DMS153 (cell line): ENCODE results near the gene BMP7.
"Not testable (repeated sequence)": the region's sequence is repeated elsewhere in the genome, so short reads cannot be mapped to it uniquely, and the experiment has no call there.

Source experiments
- DNase-seq: peaks from one replicate; lab custom pipeline; 2025; lab: John Stamatoyannopoulos, UW

The BMP7 gene

GRCh38 chr20:57210911-57211280 is 55.5 kb downstream of the BMP7 start:
- DNase-seq, result no peak

- no peak for DNase-seq
Measured at GRCh38 chr20:57210054-57210910, 56.2 kb downstream of the BMP7 start.

- no peak for DNase-seq
Measured at GRCh38 chr20:57209413-57209812, 57.0 kb downstream of the BMP7 start.

- DNase-seq, result no peak
Measured at GRCh38 chr20:57208198-57208597, 58.2 kb downstream of the BMP7 start.

GRCh38 chr20:57207251-57207650 is 59.2 kb downstream of the BMP7 start:
- no peak for DNase-seq

- DNase-seq, result no peak
Measured at GRCh38 chr20:57205606-57206219, 60.7 kb downstream of the BMP7 start.

GRCh38 chr20:57203986-57204385 is 62.5 kb downstream of the BMP7 start:
- no peak for DNase-seq

- DNase-seq, result no peak
Measured at GRCh38 chr20:57203204-57203603, 63.2 kb downstream of the BMP7 start.

GRCh38 chr20:57202309-57202708 is 64.1 kb downstream of the BMP7 start:
- DNase-seq, result no peak

- no peak for DNase-seq
Measured at GRCh38 chr20:57200882-57201695, 65.4 kb downstream of the BMP7 start.

GRCh38 chr20:57199656-57200405 is 66.6 kb downstream of the BMP7 start:
- DNase-seq, result no peak

GRCh38 chr20:57198132-57199072 is 68.0 kb downstream of the BMP7 start:
- no peak for DNase-seq

- DNase-seq, result no peak
Measured at GRCh38 chr20:57197352-57198131, 68.9 kb downstream of the BMP7 start.

GRCh38 chr20:57195469-57196100 is 70.9 kb downstream of the BMP7 start:
- DNase-seq, result no peak

- no peak for DNase-seq
Measured at GRCh38 chr20:57195023-57195422, 71.4 kb downstream of the BMP7 start.

- no peak for DNase-seq
Measured at GRCh38 chr20:57194154-57194553, 72.3 kb downstream of the BMP7 start.

GRCh38 chr20:57193094-57193493 is 73.3 kb downstream of the BMP7 start:
- no peak for DNase-seq

- no peak for DNase-seq
Measured at GRCh38 chr20:57192311-57192710, 74.1 kb downstream of the BMP7 start.

- DNase-seq, result not testable (repeated sequence)
Measured at GRCh38 chr20:57191265-57191638, 75.2 kb downstream of the BMP7 start.
